GM12865 (cell line): ENCODE measurements around the gene CHIC1.
"Not testable (repeated sequence)": the region's sequence is repeated elsewhere in the genome, so short reads cannot be mapped to it uniquely, and the experiment has no call there.

Source experiments
- DNase-seq: peaks from one replicate; pipeline ENCODE4 v3.0.0; 2010; ENCODE audit warnings: low read depth
- H3K4me3 ChIP-seq: 2 replicates; pipeline ENCODE4 v1.5.1; 2011; ENCODE audit warnings: mild to moderate bottlenecking, low read depth, low read length, control low read depth
- TF ChIP-seq, protein P1 (sequence below): IDR thresholded peaks from 2 replicates; pipeline ENCODE4 v1.5.1; 2011; ENCODE audit warnings: low read length, control low read depth, low read depth, inconsistent platforms; ENCODE audit not compliant: insufficient read depth; ENCODE audit errors: missing control alignments

CHIC1 gene

DNA sequence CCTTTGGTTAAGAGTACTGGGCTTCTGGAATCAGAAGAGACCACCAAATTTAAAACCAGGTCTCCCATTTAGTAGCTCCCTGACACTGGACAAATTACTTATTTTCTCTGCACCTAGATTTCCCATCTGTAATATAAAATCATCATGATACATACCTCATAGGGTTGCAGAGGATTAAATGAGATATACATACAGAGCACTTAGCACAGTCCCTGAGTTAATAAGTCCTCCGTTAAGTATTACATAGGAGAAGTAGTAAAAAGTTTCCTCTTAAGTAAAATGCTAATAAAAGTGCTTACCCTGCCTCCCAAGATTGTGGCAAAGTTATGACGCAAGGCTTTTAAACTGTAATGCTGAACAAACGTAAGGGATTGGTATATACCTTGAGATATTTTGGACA lies 539 bp upstream of the CHIC1 start:
- H3K4me3 ChIP-seq: peak overlapping the region; percentile 85
- peak; percentile 0 for DNase-seq
- TF ChIP-seq, protein P1, sequence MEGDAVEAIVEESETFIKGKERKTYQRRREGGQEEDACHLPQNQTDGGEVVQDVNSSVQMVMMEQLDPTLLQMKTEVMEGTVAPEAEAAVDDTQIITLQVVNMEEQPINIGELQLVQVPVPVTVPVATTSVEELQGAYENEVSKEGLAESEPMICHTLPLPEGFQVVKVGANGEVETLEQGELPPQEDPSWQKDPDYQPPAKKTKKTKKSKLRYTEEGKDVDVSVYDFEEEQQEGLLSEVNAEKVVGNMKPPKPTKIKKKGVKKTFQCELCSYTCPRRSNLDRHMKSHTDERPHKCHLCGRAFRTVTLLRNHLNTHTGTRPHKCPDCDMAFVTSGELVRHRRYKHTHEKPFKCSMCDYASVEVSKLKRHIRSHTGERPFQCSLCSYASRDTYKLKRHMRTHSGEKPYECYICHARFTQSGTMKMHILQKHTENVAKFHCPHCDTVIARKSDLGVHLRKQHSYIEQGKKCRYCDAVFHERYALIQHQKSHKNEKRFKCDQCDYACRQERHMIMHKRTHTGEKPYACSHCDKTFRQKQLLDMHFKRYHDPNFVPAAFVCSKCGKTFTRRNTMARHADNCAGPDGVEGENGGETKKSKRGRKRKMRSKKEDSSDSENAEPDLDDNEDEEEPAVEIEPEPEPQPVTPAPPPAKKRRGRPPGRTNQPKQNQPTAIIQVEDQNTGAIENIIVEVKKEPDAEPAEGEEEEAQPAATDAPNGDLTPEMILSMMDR: no peak

DNA sequence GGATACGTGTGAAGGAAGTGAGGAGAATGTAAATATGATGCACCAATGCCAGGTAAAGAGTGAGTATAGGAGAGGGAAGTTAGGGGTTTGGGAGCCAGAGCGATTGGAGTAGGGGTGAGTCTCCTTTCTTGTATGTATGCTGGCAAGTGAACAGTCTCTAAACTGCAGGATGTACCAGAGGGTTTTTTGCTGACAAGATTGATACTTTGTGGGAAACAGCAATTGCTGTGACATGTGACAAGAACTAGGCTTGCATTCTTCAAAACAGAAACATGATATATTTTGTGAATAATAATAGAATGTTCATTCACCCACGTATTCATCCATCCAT lies 706 bp downstream of the CHIC1 start:
- H3K4me3 ChIP-seq: peak overlapping the region; percentile 85
- TF ChIP-seq, protein P1: no peak
- DNase-seq: peak; percentile 43

DNA sequence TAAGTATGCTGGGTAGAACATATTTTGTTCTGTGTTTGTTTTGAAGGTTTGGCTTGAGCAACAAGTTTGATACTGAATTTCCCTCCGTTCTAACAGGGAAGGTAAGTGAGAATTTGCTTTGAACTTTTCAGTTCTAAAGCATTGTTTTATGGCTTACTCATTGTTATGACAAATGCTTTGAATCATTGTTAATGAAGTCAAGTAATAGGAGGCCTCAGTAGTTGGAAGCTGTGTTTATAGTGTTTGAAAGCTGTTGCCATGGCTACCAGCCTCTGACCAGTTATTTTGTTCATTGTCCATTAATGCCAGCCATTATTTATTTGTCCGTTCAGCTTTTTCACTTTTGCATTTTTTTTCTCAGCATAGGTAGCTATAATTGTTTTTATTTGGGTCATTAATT lies 14.4 kb downstream of the CHIC1 start:
- DNase-seq: no peak
- H3K4me3 ChIP-seq: no peak overlapping the region
- TF ChIP-seq, protein P1: no peak

DNA sequence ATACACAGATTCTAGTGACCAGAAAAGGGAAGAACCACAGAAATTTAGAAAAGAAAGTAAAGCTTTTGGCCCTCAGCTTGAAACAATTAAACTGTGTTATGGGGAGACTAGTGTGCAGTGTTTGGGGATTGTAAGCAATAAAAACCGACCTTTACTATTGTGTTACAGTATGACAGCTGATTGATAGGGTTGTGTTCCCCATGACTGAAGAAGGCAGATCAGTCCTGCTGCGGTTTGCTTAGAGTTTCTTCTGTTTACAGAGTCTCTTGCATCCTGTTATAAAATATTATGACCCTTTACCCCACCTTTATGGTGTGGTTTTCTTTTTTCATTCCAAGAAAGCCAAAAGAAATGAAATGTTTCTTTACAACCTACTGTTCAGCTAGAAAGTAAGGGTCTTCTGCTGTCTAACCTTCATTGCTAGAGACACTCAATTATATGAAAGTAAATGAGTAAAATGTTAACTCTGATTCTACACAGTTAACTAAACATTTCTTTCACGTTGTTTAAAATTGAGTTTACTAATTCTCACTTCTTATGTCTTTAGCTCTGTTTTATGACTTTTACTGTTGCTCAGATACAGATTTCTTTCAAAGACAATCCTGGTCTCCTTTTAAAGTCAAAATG lies 18.1 kb downstream of the CHIC1 start:
- TF ChIP-seq, protein P1: no peak
- H3K4me3 ChIP-seq: no peak overlapping the region
- no peak for DNase-seq

DNA sequence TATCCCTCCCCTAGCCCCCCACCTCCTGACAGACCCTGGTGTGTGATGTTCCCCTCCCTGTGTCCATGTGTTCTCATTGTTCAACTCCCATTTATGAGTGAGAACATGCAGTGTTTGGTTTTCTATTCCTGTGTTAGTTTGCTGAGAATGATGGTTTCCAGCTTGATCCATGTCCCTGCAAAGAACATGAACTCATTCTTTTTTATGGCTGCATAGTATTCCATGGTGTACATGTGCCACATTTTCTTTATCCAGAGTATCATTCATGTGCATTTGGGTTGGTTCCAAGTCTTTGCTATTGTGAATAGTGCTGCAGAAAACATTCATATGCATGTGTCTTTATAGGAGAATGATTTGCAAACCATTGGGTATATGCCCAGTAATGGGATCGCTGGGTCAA lies 34.8 kb downstream of the CHIC1 start:
- DNase-seq, H3K4me3 ChIP-seq: not testable (repeated sequence)

DNA sequence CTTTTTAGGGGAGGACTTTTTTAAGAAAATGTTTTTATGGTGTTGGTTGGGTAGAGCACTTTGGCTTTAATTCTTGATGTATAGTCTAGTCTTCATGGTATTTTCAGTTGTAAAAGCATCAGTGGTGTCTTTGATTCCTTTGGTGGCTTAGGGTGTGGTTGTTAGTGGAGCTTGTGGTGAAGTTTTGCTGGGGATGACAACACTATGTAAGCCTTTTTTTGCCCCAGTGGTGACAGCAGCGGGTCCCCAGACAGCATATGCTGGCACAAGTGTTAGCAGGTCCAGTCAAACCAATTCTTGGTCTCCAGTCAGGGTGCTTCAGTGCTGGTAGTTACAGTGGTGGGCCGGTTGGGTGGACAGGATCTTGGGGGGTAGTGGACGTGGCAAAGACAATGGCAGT lies 52.0 kb downstream of the CHIC1 start:
- TF ChIP-seq, protein P1: no peak

DNA sequence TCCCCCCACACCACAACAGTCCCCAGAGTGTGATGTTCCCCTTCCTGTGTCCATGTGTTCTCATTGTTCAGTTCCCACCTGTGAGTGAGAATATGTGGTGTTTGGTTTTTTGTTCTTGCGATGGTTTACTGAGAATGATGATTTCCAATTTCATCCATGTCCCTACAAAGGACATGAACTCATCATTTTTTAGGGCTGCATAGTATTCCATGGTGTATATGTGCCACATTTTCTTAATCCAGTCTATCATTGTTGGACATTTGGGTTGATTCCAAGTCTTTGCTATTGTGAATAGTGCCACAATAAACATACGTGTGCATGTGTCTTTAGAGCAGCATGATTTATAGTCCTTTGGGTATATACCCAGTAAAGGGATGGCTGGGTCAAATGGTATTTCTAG lies 78.7 kb downstream of the CHIC1 start:
- not testable (repeated sequence) for DNase-seq, H3K4me3 ChIP-seq

More for the DNA sequence above, 52.0 kb downstream of the CHIC1 start:
- H3K4me3 ChIP-seq: no peak overlapping the region
- DNase-seq: no peak

DNA sequence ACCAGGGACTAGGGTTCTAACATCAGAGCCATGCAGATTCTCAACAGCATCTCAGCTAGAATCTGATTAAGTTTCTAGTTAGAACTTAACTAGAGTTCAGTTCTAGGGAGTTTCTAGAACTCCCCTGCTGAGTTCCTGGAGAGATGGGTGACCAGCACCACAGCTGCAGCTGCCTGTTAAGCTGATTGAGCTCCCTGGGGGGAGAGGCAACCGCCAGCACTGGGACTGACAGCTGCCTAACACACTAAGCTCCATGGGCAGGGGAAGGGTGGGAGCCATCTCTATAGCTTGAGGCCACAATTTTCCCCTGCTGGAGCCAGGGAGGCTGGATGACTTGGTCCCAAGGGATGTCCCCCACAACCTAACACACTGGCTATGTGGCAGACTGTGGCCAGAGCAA lies 84.2 kb downstream of the CHIC1 start:
- no peak overlapping the region for H3K4me3 ChIP-seq
- peak; percentile 34 for DNase-seq
- TF ChIP-seq, protein P1: no peak
